HCT116 (cell line): ENCODE results near the gene NEDD4L. TPM values are rescaled to one million over a fixed set of nuclear protein-coding genes. Genes with fewer than 3 reads are reported as not detected.

Experiments
- ATAC-seq: fragments of 200-7000 bp; cut with Tn5 transposase; 2 replicates; pipeline ENCODE4 v1.9.1; 2020; ENCODE audit warnings: mild to moderate bottlenecking, moderate library complexity
- BruUV-seq: library from RNA; stranded (reverse); fragments of 400-500 nt; replicated peaks from 2 replicates; lab custom pipeline; 2021; lab: Mats Ljungman, UMichigan
- CTCF ChIA-PET: fragments of 300-600 bp; sonication (Branson Sonifier 250); formaldehyde crosslinking; loops from one replicate; lab custom pipeline; 2021; ENCODE audit warnings: antibody characterized with exemption; lab: Charles Lee
- POLR2A ChIA-PET: fragments of 300-600, 350-600 bp; sonication (Branson Sonifier 250); formaldehyde crosslinking; loops from one replicate; lab custom pipeline; 2021; ENCODE audit warnings: antibody characterized with exemption; lab: Charles Lee
- RAD21 ChIA-PET, 2 experiments: fragments of 300-600 bp; sonication (Branson Sonifier 250); formaldehyde crosslinking; loops; one replicate each; lab custom pipeline; 2023; ENCODE audit warnings: low total read pairs in 2 of 2; ENCODE audit not compliant: uncharacterized antibody in 2 of 2, unreplicated experiment in 2 of 2, low non-redundant PET in 1 of 2; lab: Charles Lee
- DNase-seq: peaks from one replicate; pipeline ENCODE4 v3.0.0-alpha.2; 2010; ENCODE audit warnings: low read depth, low spot score
- H2AFZ ChIP-seq: fragments of 200-600 bp; shearing (Covaris generic), sonication (generic); 2 replicates; pipeline ENCODE4 v1.6.1; 2017; ENCODE audit warnings: low read depth, mixed run types, mixed read lengths, antibody characterized with exemption, low read length; ENCODE audit not compliant: poor library complexity, severe bottlenecking
- H3K27ac ChIP-seq: 2 replicates; pipeline ENCODE4 v1.5.1; 2012; ENCODE audit warnings: low read depth, low read length
- H3K27me3 ChIP-seq: fragments of 200-600 bp; sonication (generic); 2 replicates; pipeline ENCODE4 v1.6.1; 2016; ENCODE audit warnings: mixed run types, low read length, mixed read lengths; ENCODE audit not compliant: insufficient read depth
- H3K36me3 ChIP-seq, 2 experiments: fragments of 200-500 bp in 1 of 2; fragments of 200-600 bp in 1 of 2; sonication (Bioruptor generic) in 1 of 2; sonication (generic) in 1 of 2; 2 replicates each; pipeline versions ENCODE4 v1.5.1 to v1.6.1; 2014 to 2016; ENCODE audit warnings: low read length in 2 of 2, inconsistent platforms in 1 of 2, mixed read lengths in 1 of 2, mixed run types in 1 of 2; ENCODE audit not compliant: insufficient read depth in 2 of 2, control insufficient read depth in 1 of 2
- H3K4me1 ChIP-seq, 2 experiments: fragments of 200-600 bp in 1 of 2; sonication (generic) in 1 of 2; 2 replicates each; pipeline versions ENCODE4 v1.5.1 to v1.6.1; 2012 to 2017; ENCODE audit warnings: low read length in 2 of 2, inconsistent platforms in 1 of 2, mild to moderate bottlenecking in 1 of 2, mixed read lengths in 1 of 2, mixed run types in 1 of 2, moderate library complexity in 1 of 2; ENCODE audit not compliant: insufficient read depth in 2 of 2, control insufficient read depth in 1 of 2
- H3K4me2 ChIP-seq: fragments of 200-600 bp; sonication (generic); 2 replicates; pipeline ENCODE4 v1.6.1; 2017; ENCODE audit warnings: mixed run types, low read length, mixed read lengths
- H3K4me3 ChIP-seq, 2 experiments: fragments of 200-600 bp in 1 of 2; sonication (generic) in 1 of 2; replicated peaks in 1 of 2; 2 replicates each; pipeline ENCODE4 v1.5.1; 2011 to 2016; ENCODE audit warnings: low read length in 2 of 2, control low read depth in 1 of 2, low read depth in 1 of 2, mild to moderate bottlenecking in 1 of 2, mixed read lengths in 1 of 2, mixed run types in 1 of 2
- H3K79me2 ChIP-seq: fragments of 200-600 bp; sonication (generic); 2 replicates; pipeline ENCODE4 v1.6.1; 2017; ENCODE audit warnings: mild to moderate bottlenecking, mixed run types, low read length, moderate library complexity, mixed read lengths; ENCODE audit not compliant: insufficient read depth
- H3K9ac ChIP-seq: fragments of 200-600 bp; sonication (generic); 2 replicates; pipeline ENCODE4 v1.6.1; 2016; ENCODE audit warnings: low read length, mixed read lengths
- H3K9me2 ChIP-seq: fragments of 200-600 bp; sonication (generic), shearing (Covaris generic); 2 replicates; pipeline ENCODE4 v1.6.1; 2017; ENCODE audit warnings: mixed run types, mild to moderate bottlenecking, moderate library complexity; ENCODE audit not compliant: insufficient read depth
- H3K9me3 ChIP-seq, 2 experiments: fragments of 200-500 bp in 1 of 2; fragments of 200-600 bp in 1 of 2; sonication (Bioruptor generic) in 1 of 2; sonication (generic) in 1 of 2; 2 replicates each; pipeline ENCODE4 v1.6.1; 2014 to 2017; ENCODE audit warnings: low read length in 2 of 2, mixed read lengths in 2 of 2, inconsistent platforms in 1 of 2, low read depth in 1 of 2, mild to moderate bottlenecking in 1 of 2, mixed run types in 1 of 2, moderate library complexity in 1 of 2; ENCODE audit not compliant: control insufficient read depth in 1 of 2, insufficient read depth in 1 of 2
- H4K20me1 ChIP-seq: fragments of 200-600 bp; sonication (generic), shearing (Covaris generic); 2 replicates; pipeline ENCODE4 v1.6.1; 2017; ENCODE audit warnings: mixed run types, mild to moderate bottlenecking, moderate library complexity; ENCODE audit not compliant: insufficient read depth
- CBX3 ChIP-seq: IDR thresholded peaks from 2 replicates; pipeline ENCODE4 v1.6.1; 2012; ENCODE audit warnings: low read depth
- ELF1 ChIP-seq: IDR thresholded peaks from 2 replicates; pipeline ENCODE4 v1.6.1; 2012; ENCODE audit warnings: low read depth, borderline replicate concordance
- EZH2 ChIP-seq: fragments of 200-600 bp; sonication (generic); IDR thresholded peaks from 2 replicates; pipeline ENCODE4 v1.6.1; 2017; ENCODE audit warnings: antibody characterized with exemption, mixed run types
- POLR2A ChIP-seq: IDR thresholded peaks from 2 replicates; pipeline ENCODE4 v1.7.0; 2011; ENCODE audit warnings: borderline replicate concordance; ENCODE audit not compliant: insufficient read depth, insufficient read length; ENCODE audit errors: extremely low read depth
- POLR2AphosphoS5 ChIP-seq: IDR thresholded peaks from 2 replicates; pipeline ENCODE4 v1.6.1; 2011; ENCODE audit warnings: mild to moderate bottlenecking, low read depth, low read length, moderate library complexity
- RAD21 ChIP-seq: IDR thresholded peaks from 2 replicates; pipeline ENCODE4 v1.6.1; 2012; ENCODE audit warnings: low read depth, mild to moderate bottlenecking
- SRF ChIP-seq: IDR thresholded peaks from 2 replicates; pipeline ENCODE4 v1.6.1; 2012; ENCODE audit warnings: low read depth
- TCF7L2 ChIP-seq: IDR thresholded peaks from 2 replicates; pipeline ENCODE4 v1.7.0; 2011; ENCODE audit warnings: borderline replicate concordance, inconsistent platforms; ENCODE audit not compliant: insufficient read depth, insufficient read length; ENCODE audit errors: extremely low read depth
- ZFX ChIP-seq: fragments of 450-650 bp; IDR thresholded peaks from 2 replicates; pipeline ENCODE4 v1.6.1; 2017
- intact Hi-C: fragments of 100-400 bp; cut with micrococcal nuclease; formaldehyde crosslinking; loops from 2 replicates; pipeline ENCODE4 v1.10.0; 2022
- total RNA-seq: library from RNA; stranded (reverse); gene quantifications from one replicate; pipeline ENCODE4 v1.2.1, GENCODE V29; 2021; ENCODE audit not compliant: unreplicated experiment
- TF ChIP-seq, protein P1 (sequence below): IDR thresholded peaks from 2 replicates; pipeline ENCODE4 v1.6.1; 2012; ENCODE audit warnings: low read depth

The NEDD4L gene
- total RNA-seq, 1 experiment from 2014 or later = 41.5 TPM

DNA sequence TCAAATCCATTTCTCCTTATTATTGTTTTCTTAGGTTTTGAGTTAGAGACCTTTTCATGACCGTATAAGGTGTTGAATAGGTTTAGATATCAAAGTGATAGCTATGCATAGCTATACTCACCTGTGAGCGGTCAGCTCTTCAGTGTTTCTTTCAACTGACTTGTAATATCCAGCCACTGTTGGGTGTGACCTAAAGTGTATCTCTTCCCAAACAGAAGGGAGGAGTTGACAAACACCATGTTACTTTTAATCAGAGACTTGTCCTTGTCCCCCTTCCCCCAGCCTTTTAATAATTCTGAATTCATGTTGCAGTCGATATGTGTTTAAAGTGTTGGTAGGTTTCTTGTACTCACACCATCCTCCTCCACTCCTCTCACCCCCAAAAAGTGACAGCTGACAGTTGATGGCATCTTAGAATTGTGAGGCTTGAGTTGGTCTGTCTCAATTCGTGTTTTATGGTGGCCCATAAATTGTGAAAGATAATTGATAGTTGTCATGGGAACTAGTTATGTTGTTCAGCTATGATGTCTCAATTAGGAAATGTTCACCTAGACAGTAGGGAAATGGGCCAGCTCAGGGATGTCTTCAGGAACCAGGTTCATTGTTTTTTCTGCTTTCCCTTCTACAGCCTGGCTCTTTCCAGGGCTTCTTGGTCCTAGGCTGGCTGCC lies 12.0 kb downstream of the NEDD4L start:
- no TSS peak for BruUV-seq
- Histone ChIP-seq H3K27me3 (no peaks in the 10 kb centered on the region), H3K79me2 (no peaks in the 10 kb centered on the region), H3K9ac (no peak overlapping the region), H3K9me2 (no peaks in the 10 kb centered on the region)
- CTCF ChIA-PET = interaction anchor here (0.8 to 1.0 kb wide), 3 partner anchors 11 to 66 kb away, joined by 3 to 4 read pairs (median 3); partner anchors contain the start of gene NEDD4L
- TF ChIP-seq POLR2A (no peak), TCF7L2 (no peak), RAD21 (no peak), POLR2AphosphoS5 (no peak)
- TF ChIP-seq, all 23 proteins: peak for 0
- intact Hi-C loops = loop anchor here (5.0 kb wide), 1 partner anchor 46 kb away; no protein-coding TSS in a partner anchor
- Histone ChIP-seq H3K4me3 (no peak overlapping the region), H3K27ac (no peak overlapping the region), H3K4me1 (peaks cover 8 to 9% of the 10 kb centered on the region in 2 experiments; a peak in 3 of 4 replicates), H4K20me1 (no peaks in the 10 kb centered on the region), H2AFZ (no peak overlapping the region), H3K9me3 (no peaks in the 10 kb centered on the region), H3K36me3 (no peaks in the 10 kb centered on the region), H3K4me2 (no peak overlapping the region)
- RAD21 ChIA-PET = no interaction called here
- no peak for ATAC-seq
- no peak for DNase-seq
- POLR2A ChIA-PET = no interaction called here

DNA sequence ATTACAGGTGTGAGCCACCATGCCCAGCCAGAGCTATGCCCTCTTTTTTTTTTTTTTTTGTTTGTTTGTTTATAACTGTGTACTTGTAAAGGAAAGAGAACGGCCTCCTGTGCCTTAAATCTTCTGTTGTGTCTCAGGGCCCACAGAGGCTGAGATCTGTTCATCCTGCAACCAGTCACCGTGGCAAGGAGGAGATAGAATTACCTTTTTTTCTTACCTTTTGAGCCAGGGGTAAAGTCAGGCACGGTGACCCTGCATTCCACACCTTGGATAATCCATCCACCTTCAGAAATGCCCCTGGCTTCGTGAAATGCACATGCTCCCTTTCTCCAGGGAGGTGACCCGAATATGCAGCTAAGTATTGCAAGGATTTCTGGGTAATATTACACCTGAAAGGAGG lies 12.8 kb downstream of the NEDD4L start:
- intact Hi-C loops = loop anchor here (5.0 kb wide), 1 partner anchor 45 kb away; no protein-coding TSS in a partner anchor
- TF ChIP-seq EZH2 = no peak
- TF ChIP-seq POLR2A = no peak
- no peak for TF ChIP-seq ELF1
- TF ChIP-seq POLR2AphosphoS5 = no peak
- TF ChIP-seq, protein P1, sequence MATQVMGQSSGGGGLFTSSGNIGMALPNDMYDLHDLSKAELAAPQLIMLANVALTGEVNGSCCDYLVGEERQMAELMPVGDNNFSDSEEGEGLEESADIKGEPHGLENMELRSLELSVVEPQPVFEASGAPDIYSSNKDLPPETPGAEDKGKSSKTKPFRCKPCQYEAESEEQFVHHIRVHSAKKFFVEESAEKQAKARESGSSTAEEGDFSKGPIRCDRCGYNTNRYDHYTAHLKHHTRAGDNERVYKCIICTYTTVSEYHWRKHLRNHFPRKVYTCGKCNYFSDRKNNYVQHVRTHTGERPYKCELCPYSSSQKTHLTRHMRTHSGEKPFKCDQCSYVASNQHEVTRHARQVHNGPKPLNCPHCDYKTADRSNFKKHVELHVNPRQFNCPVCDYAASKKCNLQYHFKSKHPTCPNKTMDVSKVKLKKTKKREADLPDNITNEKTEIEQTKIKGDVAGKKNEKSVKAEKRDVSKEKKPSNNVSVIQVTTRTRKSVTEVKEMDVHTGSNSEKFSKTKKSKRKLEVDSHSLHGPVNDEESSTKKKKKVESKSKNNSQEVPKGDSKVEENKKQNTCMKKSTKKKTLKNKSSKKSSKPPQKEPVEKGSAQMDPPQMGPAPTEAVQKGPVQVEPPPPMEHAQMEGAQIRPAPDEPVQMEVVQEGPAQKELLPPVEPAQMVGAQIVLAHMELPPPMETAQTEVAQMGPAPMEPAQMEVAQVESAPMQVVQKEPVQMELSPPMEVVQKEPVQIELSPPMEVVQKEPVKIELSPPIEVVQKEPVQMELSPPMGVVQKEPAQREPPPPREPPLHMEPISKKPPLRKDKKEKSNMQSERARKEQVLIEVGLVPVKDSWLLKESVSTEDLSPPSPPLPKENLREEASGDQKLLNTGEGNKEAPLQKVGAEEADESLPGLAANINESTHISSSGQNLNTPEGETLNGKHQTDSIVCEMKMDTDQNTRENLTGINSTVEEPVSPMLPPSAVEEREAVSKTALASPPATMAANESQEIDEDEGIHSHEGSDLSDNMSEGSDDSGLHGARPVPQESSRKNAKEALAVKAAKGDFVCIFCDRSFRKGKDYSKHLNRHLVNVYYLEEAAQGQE = no peak
- TF ChIP-seq SRF = no peak
- TF ChIP-seq CBX3 = no peak
- no peak for TF ChIP-seq RAD21
- no peak for TF ChIP-seq ZFX
- no peaks in the 10 kb centered on the region for H3K79me2 ChIP-seq
- H2AFZ ChIP-seq = no peak overlapping the region
- no peaks in the 10 kb centered on the region for H3K27me3 ChIP-seq
- no peaks in the 10 kb centered on the region for H3K9me2 ChIP-seq
- RAD21 ChIA-PET = no interaction called here
- POLR2A ChIA-PET = no interaction called here
- no peaks in the 10 kb centered on the region for H4K20me1 ChIP-seq
- H3K4me3 ChIP-seq = no peak overlapping the region
- H3K27ac ChIP-seq = no peak overlapping the region
- CTCF ChIA-PET = interaction anchor here (1.0 kb wide), 1 partner anchor 65 kb away, joined by 4 read pairs; no protein-coding TSS in a partner anchor
- H3K4me1 ChIP-seq = peaks cover 8 to 9% of the 10 kb centered on the region in 2 experiments; a peak in 3 of 4 replicates
- no peaks in the 10 kb centered on the region for H3K36me3 ChIP-seq
- H3K9me3 ChIP-seq = no peaks in the 10 kb centered on the region
- BruUV-seq = no TSS peak
- no peak for DNase-seq
- H3K9ac ChIP-seq = no peak overlapping the region
- no peak for ATAC-seq
- H3K4me2 ChIP-seq = no peak overlapping the region
